ENCODE measurements around the gene SLC25A10. TPM values are rescaled to one million over a fixed set of nuclear protein-coding genes. Genes with fewer than 3 reads are reported as not detected.

The SLC25A10 gene
- total and polyA plus RNA-seq, 2 of the 4 experiments (the other 2 are of a cell fraction), result 14.9 to 19.0 TPM

DNA sequence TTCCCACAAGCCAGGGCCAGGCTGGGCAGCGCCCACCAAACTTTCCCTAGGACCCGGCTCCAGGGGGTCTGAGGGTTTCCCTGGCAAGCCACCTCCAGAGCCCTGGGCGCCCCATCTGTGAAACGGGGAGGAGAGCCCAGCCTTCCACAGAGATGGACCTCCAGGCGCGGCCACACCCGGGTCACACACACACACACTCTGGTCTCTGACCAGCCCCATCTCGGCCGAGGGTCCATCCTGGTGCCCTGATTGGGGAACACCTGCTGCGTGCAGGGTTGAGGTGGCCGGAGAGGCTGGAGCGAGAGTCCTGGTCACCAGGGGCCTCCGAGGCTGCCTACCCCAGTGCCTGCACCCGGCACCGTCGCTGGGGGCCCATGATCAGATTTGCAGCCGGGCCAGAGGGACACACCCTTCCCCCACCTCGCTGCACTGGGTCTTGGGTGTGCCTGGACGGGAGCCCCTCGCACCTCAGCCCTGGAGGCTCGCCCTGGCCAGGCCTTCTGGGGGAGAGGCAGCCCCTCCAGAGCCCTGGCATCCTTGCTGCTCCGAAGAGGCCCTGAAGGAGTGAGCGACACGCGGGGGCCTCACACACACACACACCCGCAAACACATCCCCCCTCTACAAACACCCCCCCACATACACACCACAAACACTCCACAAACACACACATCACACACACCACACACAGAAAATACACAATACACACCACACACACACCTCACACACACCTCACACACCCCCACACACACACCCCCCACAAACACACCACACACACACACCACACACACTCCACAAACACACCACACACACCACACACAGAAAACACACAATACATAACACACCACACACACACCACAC lies 29.7 kb downstream of the SLC25A10 start (continued):
- no peak for TF ChIP-seq RCOR1 (IDR thresholded peaks at IDR 0.05; ENCODE audit: insufficient replicate concordance, low read length)

Small RNA genes within 50 kb of the gene (microRNA-seq; reads per million reads assigned to microRNA genes)
- gene MIR6786 (ENCODE audit: insufficient read depth in 1 of 2, insufficient read length in 1 of 2, unreplicated experiment in 1 of 2), result 0 reads per million in 2 experiments

Small RNA genes within 50 kb of the gene (small RNA-seq; reads per million reads assigned to genes)
- 0 to 0.57 (median 0) reads per million in 5 experiments for gene MIR6786

Other genes starting within 250 kb of the SLC25A10 start
- gene ACTG1, start 199.5 kb upstream of the SLC25A10 start, total RNA-seq (2012; rRNA removed), result 12,144 and 15,732 TPM in 2 replicates
- gene ACTG1, start 199.5 kb upstream of the SLC25A10 start, polyA plus RNA-seq (2012; rRNA removed), result 10,271 and 10,907 TPM in 2 replicates
- 0.18 and 0.28 TPM in 2 replicates for gene FSCN2, start 183.9 kb upstream of the SLC25A10 start, total RNA-seq (2012; rRNA removed)
- gene FSCN2, start 183.9 kb upstream of the SLC25A10 start, polyA plus RNA-seq (2012; rRNA removed), result 0.84 and 1.1 TPM in 2 replicates
- gene FAAP100, start 159.9 kb upstream of the SLC25A10 start, total RNA-seq (2012; rRNA removed), result 7.5 and 7.9 TPM in 2 replicates
- 24.8 and 27.5 TPM in 2 replicates for gene FAAP100, start 159.9 kb upstream of the SLC25A10 start, polyA plus RNA-seq (2012; rRNA removed)
- gene NPLOC4, start 75.2 kb upstream of the SLC25A10 start, total RNA-seq (2012; rRNA removed), result 66.1 and 70.4 TPM in 2 replicates
- gene NPLOC4, start 75.2 kb upstream of the SLC25A10 start, polyA plus RNA-seq (2012; rRNA removed), result 74.9 and 78.3 TPM in 2 replicates
- 1.1 and 1.4 TPM in 2 replicates for gene TSPAN10, start 75.1 kb upstream of the SLC25A10 start, total RNA-seq (2012; rRNA removed)
- gene TSPAN10, start 75.1 kb upstream of the SLC25A10 start, polyA plus RNA-seq (2012; rRNA removed), result 4.5 and 5.3 TPM in 2 replicates
- not detected in 2 replicates for gene PDE6G, start 55.7 kb upstream of the SLC25A10 start, total RNA-seq (2012; rRNA removed)
- 1.3 and 2.7 TPM in 2 replicates for gene PDE6G, start 55.7 kb upstream of the SLC25A10 start, polyA plus RNA-seq (2012; rRNA removed)
- gene OXLD1, start 45.7 kb upstream of the SLC25A10 start, total RNA-seq (2012; rRNA removed), result 9.9 and 10.3 TPM in 2 replicates
- 22.3 and 26.4 TPM in 2 replicates for gene OXLD1, start 45.7 kb upstream of the SLC25A10 start, polyA plus RNA-seq (2012; rRNA removed)
- 7.5 and 9.2 TPM in 2 replicates for gene CCDC137, start 45.5 kb upstream of the SLC25A10 start, total RNA-seq (2012; rRNA removed)
- gene CCDC137, start 45.5 kb upstream of the SLC25A10 start, polyA plus RNA-seq (2012; rRNA removed), result 18.4 and 23.2 TPM in 2 replicates
- 42.8 and 51.1 TPM in 2 replicates for gene ARL16, start 28.5 kb upstream of the SLC25A10 start, total RNA-seq (2012; rRNA removed)
- gene ARL16, start 28.5 kb upstream of the SLC25A10 start, polyA plus RNA-seq (2012; rRNA removed), result 77.9 and 83.1 TPM in 2 replicates
- 49.4 and 52.5 TPM in 2 replicates for gene HGS, start 28.3 kb upstream of the SLC25A10 start, total RNA-seq (2012; rRNA removed)
- gene HGS, start 28.3 kb upstream of the SLC25A10 start, polyA plus RNA-seq (2012; rRNA removed), result 137 and 169 TPM in 2 replicates
- 17.2 and 17.5 TPM in 2 replicates for gene MRPL12, start 8.9 kb upstream of the SLC25A10 start, total RNA-seq (2012; rRNA removed)
- 111 and 127 TPM in 2 replicates for gene MRPL12, start 8.9 kb upstream of the SLC25A10 start, polyA plus RNA-seq (2012; rRNA removed)
- not detected in 2 replicates for gene GCGR, start 91.9 kb downstream of the SLC25A10 start, total RNA-seq (2012; rRNA removed)
- gene GCGR, start 91.9 kb downstream of the SLC25A10 start, polyA plus RNA-seq (2012; rRNA removed), result not detected in 2 replicates
- gene MCRIP1, start 121.0 kb downstream of the SLC25A10 start, total RNA-seq (2012; rRNA removed), result 56.5 and 58.9 TPM in 2 replicates
- 164 and 196 TPM in 2 replicates for gene MCRIP1, start 121.0 kb downstream of the SLC25A10 start, polyA plus RNA-seq (2012; rRNA removed)
- gene PPP1R27, start 122.8 kb downstream of the SLC25A10 start, total RNA-seq (2012; rRNA removed), result not detected in 2 replicates
- 0.20 and 0.21 TPM in 2 replicates for gene PPP1R27, start 122.8 kb downstream of the SLC25A10 start, polyA plus RNA-seq (2012; rRNA removed)
- 917 and 932 TPM in 2 replicates for gene P4HB, start 148.3 kb downstream of the SLC25A10 start, total RNA-seq (2012; rRNA removed)
- gene P4HB, start 148.3 kb downstream of the SLC25A10 start, polyA plus RNA-seq (2012; rRNA removed), result 530 and 599 TPM in 2 replicates
- 62.7 and 77.2 TPM in 2 replicates for gene ARHGDIA, start 159.1 kb downstream of the SLC25A10 start, total RNA-seq (2012; rRNA removed)
- gene ARHGDIA, start 159.1 kb downstream of the SLC25A10 start, polyA plus RNA-seq (2012; rRNA removed), result 324 and 362 TPM in 2 replicates
- gene ALYREF, start 179.3 kb downstream of the SLC25A10 start, total RNA-seq (2012; rRNA removed), result 144 and 159 TPM in 2 replicates
- 88.6 and 112 TPM in 2 replicates for gene ALYREF, start 179.3 kb downstream of the SLC25A10 start, polyA plus RNA-seq (2012; rRNA removed)
- 183 and 242 TPM in 2 replicates for gene ANAPC11, start 179.4 kb downstream of the SLC25A10 start, total RNA-seq (2012; rRNA removed)
- gene ANAPC11, start 179.4 kb downstream of the SLC25A10 start, polyA plus RNA-seq (2012; rRNA removed), result 387 and 508 TPM in 2 replicates
- gene NPB, start 190.0 kb downstream of the SLC25A10 start, total RNA-seq (2012; rRNA removed), result under 0.01 TPM in 1 of 2 replicates, not detected in the other
- 0.51 and 1.2 TPM in 2 replicates for gene NPB, start 190.0 kb downstream of the SLC25A10 start, polyA plus RNA-seq (2012; rRNA removed)
- gene PCYT2, start 199.1 kb downstream of the SLC25A10 start, total RNA-seq (2012; rRNA removed), result 31.9 and 37.3 TPM in 2 replicates
- 38.5 and 43.0 TPM in 2 replicates for gene PCYT2, start 199.1 kb downstream of the SLC25A10 start, polyA plus RNA-seq (2012; rRNA removed)
- 13.9 and 14.5 TPM in 2 replicates for gene SIRT7, start 205.9 kb downstream of the SLC25A10 start, total RNA-seq (2012; rRNA removed)
- gene SIRT7, start 205.9 kb downstream of the SLC25A10 start, polyA plus RNA-seq (2012; rRNA removed), result 19.8 and 20.5 TPM in 2 replicates
- gene MAFG, start 215.5 kb downstream of the SLC25A10 start, total RNA-seq (2012; rRNA removed), result 6.1 and 6.4 TPM in 2 replicates
- 14.3 and 15.4 TPM in 2 replicates for gene MAFG, start 215.5 kb downstream of the SLC25A10 start, polyA plus RNA-seq (2012; rRNA removed)
- gene PYCR1, start 225.0 kb downstream of the SLC25A10 start, total RNA-seq (2012; rRNA removed), result 95.0 and 115 TPM in 2 replicates
- 177 and 181 TPM in 2 replicates for gene PYCR1, start 225.0 kb downstream of the SLC25A10 start, polyA plus RNA-seq (2012; rRNA removed)
- gene MYADML2, start 234.9 kb downstream of the SLC25A10 start, total RNA-seq (2012; rRNA removed), result not detected in 2 replicates
- gene MYADML2, start 234.9 kb downstream of the SLC25A10 start, polyA plus RNA-seq (2012; rRNA removed), result not detected in 2 replicates
- not detected in 2 replicates for gene NOTUM, start 248.9 kb downstream of the SLC25A10 start, total RNA-seq (2012; rRNA removed)
- 0.05 and 0.06 TPM in 2 replicates for gene NOTUM, start 248.9 kb downstream of the SLC25A10 start, polyA plus RNA-seq (2012; rRNA removed)

Measured in IMR-90 (cell line).